ENCODE data around the gene AP3B1. TPM values are rescaled to one million over a fixed set of nuclear protein-coding genes. Genes with fewer than 3 reads are reported as not detected.

The AP3B1 gene
- total RNA-seq, 1 experiment from 2014 or later, result 41.8 TPM

GRCh38 chr5:78232163-78232562 is 62.3 kb downstream of the AP3B1 start:
- Histone ChIP-seq H3K79me2 (ENCODE audit: insufficient read depth, low read length) (no peaks in the 10 kb centered on the region), H2BK120ac (ENCODE audit: low read depth, low read length, poor library complexity, severe bottlenecking) (no peak overlapping the region), H2BK12ac (ENCODE audit: insufficient read length, low read depth, low read length) (no peak overlapping the region), H4K91ac (ENCODE audit: insufficient read length, low read depth, low read length) (no peak overlapping the region), H3K18ac (ENCODE audit: insufficient read length, low read depth, low read length) (no peak overlapping the region), H3K9me3 (ENCODE audit: control insufficient read depth, low read depth, low read length) (no peaks in the 10 kb centered on the region), H2BK15ac (ENCODE audit: low read depth, low read length) (no peak overlapping the region), H4K5ac (ENCODE audit: insufficient read length, low read depth, low read length) (no peak overlapping the region), H3K14ac (ENCODE audit: insufficient read depth, low read length) (no peak overlapping the region), H4K8ac (replicated peaks; ENCODE audit: insufficient read length, low read depth, low read length) (no peak overlapping the region), H3K4me2 (ENCODE audit: insufficient read depth, insufficient read length, low read length) (no peak overlapping the region), H4K20me1 (ENCODE audit: control insufficient read depth, insufficient read depth, insufficient read length) (no peaks in the 10 kb centered on the region), H3K27me3 (ENCODE audit: insufficient read depth, low read length) (no peaks in the 10 kb centered on the region), H3K23me2 (ENCODE audit: insufficient read length, low read depth, low read length, poor library complexity, severe bottlenecking) (no peaks in the 10 kb centered on the region), H3K56ac (ENCODE audit: insufficient read length, low read depth, low read length) (no peak overlapping the region), H3T11ph (ENCODE audit: low read length) (no peak overlapping the region), H3K79me1 (ENCODE audit: insufficient read depth, low read depth, low read length, poor library complexity, severe bottlenecking) (no peaks in the 10 kb centered on the region), H3K23ac (ENCODE audit: insufficient read length, low read depth, low read length) (no peak overlapping the region), H2BK5ac (ENCODE audit: insufficient read length, low read length) (no peak overlapping the region), H3K4ac (ENCODE audit: low read depth, low read length) (no peak overlapping the region), H2BK20ac (ENCODE audit: low read depth, low read length, poor library complexity, severe bottlenecking) (no peak overlapping the region), H2AFZ (ENCODE audit: low read length) (no peak overlapping the region), H2AK5ac (ENCODE audit: insufficient read length, low read length) (no peak overlapping the region), H3K9ac (ENCODE audit: extremely low read depth, insufficient read length, low read length) (no peak overlapping the region), H3K4me1 (ENCODE audit: insufficient read depth, low read length) (no peaks in the 10 kb centered on the region), H3K27ac (ENCODE audit: insufficient read length, low read depth, low read length) (no peak overlapping the region)
- WGBS (ENCODE audit: extremely low coverage, insufficient read length, low lambda C conversion rate), result no CpG with 5 or more reads among the region's 1 CpG
- no peaks in the 10 kb centered on the region for H3K4me1 Mint-ChIP-seq
- H3K4me3 Mint-ChIP-seq, result no peak overlapping the region
- no peaks in the 10 kb centered on the region for H3K9me3 Mint-ChIP-seq
- 0 out of 7 replicates have a peak, but pooled peaks cover 0 to 3% (median 0%) of the 10 kb centered on the region in 3 experiments for H3K36me3 Mint-ChIP-seq (ENCODE audit: insufficient read depth in 1 of 3, low read depth in 3 of 3)
- TF ChIP-seq CTCF (conservative IDR thresholded peaks at IDR 0.05), result no peak
- DNase-seq, result no peak
- no peaks in the 10 kb centered on the region for H3K27me3 Mint-ChIP-seq (ENCODE audit: low read depth)
- H3K27ac Mint-ChIP-seq, result no peak overlapping the region; a peak in 1 of 7 replicates

All from H9 (cell line).